ENCODE results near the gene GABBR2.

GRCh38 chr9:98724810-98725530 lies 16.2 kb upstream of the GABBR2 start:
- TF ChIP-seq CTCF (IDR thresholded peaks at IDR 0.05): no peak
- TF ChIP-seq POLR2A (IDR thresholded peaks at IDR 0.05; ENCODE audit: low read depth): no peak
- TF ChIP-seq POLR2AphosphoS5 (IDR thresholded peaks at IDR 0.05): no peak
